Esophagus (tissue), 2 donors: Measurements from ENCODE around the gene CACNA1D. TPM values are rescaled to one million over a fixed set of nuclear protein-coding genes. Genes with fewer than 3 reads are reported as not detected.
"Not testable (repeated sequence)": the region's sequence is repeated elsewhere in the genome, so short reads cannot be mapped to it uniquely, and the experiment has no call there.

Experiments used
- H3K27ac ChIP-seq, 2 donors: one replicate each; pipeline ENCODE4 v1.5.1; 2013; ENCODE audit warnings: low read depth in 2 of 2, mild to moderate bottlenecking in 2 of 2, inconsistent platforms in 1 of 2, low read length in 1 of 2, moderate library complexity in 1 of 2
- H3K27me3 ChIP-seq, 2 donors: one replicate each; pipeline ENCODE4 v1.6.1; 2013; ENCODE audit warnings: low read length in 2 of 2, control low read depth in 1 of 2, mild to moderate bottlenecking in 1 of 2; ENCODE audit not compliant: insufficient read depth in 2 of 2, control insufficient read depth in 1 of 2
- H3K36me3 ChIP-seq, 2 donors: one replicate each; pipeline ENCODE4 v1.6.1; 2013; ENCODE audit warnings: low read length in 1 of 2; ENCODE audit not compliant: control insufficient read depth in 2 of 2, insufficient read depth in 2 of 2
- H3K4me1 ChIP-seq, 2 donors: one replicate each; pipeline ENCODE4 v1.6.1; 2013; ENCODE audit warnings: low read length in 1 of 2; ENCODE audit not compliant: control insufficient read depth in 2 of 2, insufficient read depth in 2 of 2
- H3K4me3 ChIP-seq, 2 donors: one replicate each; pipeline ENCODE4 v1.5.1; 2013; ENCODE audit warnings: low read length in 2 of 2, mild to moderate bottlenecking in 2 of 2, low read depth in 1 of 2, moderate library complexity in 1 of 2
- H3K9me3 ChIP-seq, 2 donors: one replicate each; pipeline ENCODE4 v1.6.1; 2013; ENCODE audit warnings: mild to moderate bottlenecking in 2 of 2, low read depth in 1 of 2, low read length in 1 of 2, moderate library complexity in 1 of 2; ENCODE audit not compliant: control insufficient read depth in 2 of 2, insufficient read depth in 1 of 2
- WGBS, 2 donors: extraction: QIAGEN DNeasy Blood & Tissue Kit; methylation state at CpG; one replicate each; pipeline ENCODE4 v1.1.7; 2013; 5-methylcytosine and 5-hydroxymethylcytosine counted together
- polyA plus RNA-seq, 2 donors: library from polyadenylated mRNA; stranded (reverse); fragments of 200-250 nt; gene quantifications; one replicate each; pipeline ENCODE4 v1.2.3, GENCODE V29; 2013
- donor health status: healthy with polysubstance abuse.
- donor health status: Bipolar disorder and iron deficiency.

Gene CACNA1D
- polyA plus RNA-seq, 2 donors: 0.38 to 0.61 TPM

DNA sequence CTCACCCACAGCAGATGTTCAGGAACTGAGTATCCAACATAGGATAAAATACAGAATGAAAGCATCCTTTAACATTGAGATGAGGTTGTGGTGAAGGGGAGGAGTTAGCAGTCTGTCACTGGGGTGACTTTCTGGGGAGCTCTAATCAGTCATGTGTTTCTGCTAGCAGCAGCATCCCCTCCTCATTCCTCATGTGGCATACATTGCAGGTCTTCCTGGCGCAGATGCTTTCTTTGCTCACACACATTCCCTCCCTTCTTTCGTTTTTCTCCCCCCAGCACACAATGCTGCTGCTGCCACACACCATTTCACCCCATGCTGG, 135.0 kb downstream of the CACNA1D start:
- no peaks in the 10 kb centered on the region for H3K27me3 ChIP-seq
- no peaks in the 10 kb centered on the region for H3K9me3 ChIP-seq
- 50 to 80% methylated on average over 2 of the region's 2 CpGs for WGBS, 2 donors
- no peaks in the 10 kb centered on the region for H3K36me3 ChIP-seq
- H3K27ac ChIP-seq: no peak overlapping the region
- no peak overlapping the region for H3K4me3 ChIP-seq
- peaks cover 0 to 3% of the 10 kb centered on the region in 2 donors for H3K4me1 ChIP-seq

DNA sequence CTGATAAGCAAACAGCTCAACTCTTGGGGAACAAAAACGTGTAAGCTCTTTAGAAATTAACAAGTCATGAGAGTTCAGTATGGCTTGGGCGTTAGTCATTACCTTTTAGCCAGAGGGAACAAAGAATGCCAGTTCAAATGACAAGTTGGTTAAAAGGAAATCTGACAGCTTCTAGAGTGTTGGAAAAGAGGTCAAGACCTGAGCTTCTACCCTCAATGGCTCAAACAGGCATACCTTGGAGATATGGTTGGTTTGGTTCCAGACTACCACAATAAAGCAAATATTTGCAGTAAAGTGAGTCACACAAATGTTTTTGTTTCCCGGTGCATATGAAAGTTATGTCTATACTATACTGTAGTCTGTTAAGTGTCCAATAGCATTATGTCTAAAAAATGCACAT, 136.1 kb downstream of the CACNA1D start:
- Histone ChIP-seq H3K4me3 (no peak overlapping the region), H3K36me3 (no peaks in the 10 kb centered on the region), H3K4me1 (peaks cover 0 to 3% of the 10 kb centered on the region in 2 donors), H3K27me3 (no peaks in the 10 kb centered on the region), H3K27ac (no peak overlapping the region), H3K9me3 (no peaks in the 10 kb centered on the region)
- WGBS, 2 donors: 41 to 42% methylated on average over 3 of the region's 3 CpGs

GRCh38 chr3:53633197-53633787, 138.9 kb downstream of the CACNA1D start:
- H3K27me3 ChIP-seq: no peaks in the 10 kb centered on the region
- peaks cover 0 to 3% of the 10 kb centered on the region in 2 donors for H3K4me1 ChIP-seq
- 83 to 94% methylated on average over 9 of the region's 9 CpGs for WGBS, 2 donors
- no peak overlapping the region for H3K4me3 ChIP-seq
- no peaks in the 10 kb centered on the region for H3K9me3 ChIP-seq
- H3K27ac ChIP-seq: no peak overlapping the region
- no peaks in the 10 kb centered on the region for H3K36me3 ChIP-seq

DNA sequence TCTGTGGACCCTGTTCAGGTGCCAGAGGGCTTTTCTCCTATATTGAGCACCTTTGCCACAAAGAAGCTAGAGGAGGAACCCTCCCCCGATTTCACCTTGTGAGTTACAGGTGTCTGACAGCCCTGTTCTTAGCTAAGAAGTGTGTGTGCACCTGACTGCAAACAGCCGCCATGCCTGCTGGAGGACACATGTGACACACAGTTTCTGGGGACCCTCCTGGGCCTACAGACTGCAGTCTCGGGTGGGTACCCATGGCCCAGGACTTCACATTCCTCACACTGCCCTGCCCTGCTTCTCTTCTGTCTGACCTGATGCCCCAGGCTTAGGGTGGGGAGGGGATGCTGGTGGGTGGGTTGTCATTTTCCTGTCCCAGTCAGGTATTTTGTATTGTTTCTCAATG, 140.6 kb downstream of the CACNA1D start:
- no peak overlapping the region for H3K4me3 ChIP-seq
- H3K27ac ChIP-seq: no peak overlapping the region
- no peaks in the 10 kb centered on the region for H3K27me3 ChIP-seq
- WGBS, 2 donors: 84 to 87% methylated on average over 3 of the region's 3 CpGs
- no peaks in the 10 kb centered on the region for H3K36me3 ChIP-seq
- no peaks in the 10 kb centered on the region for H3K4me1 ChIP-seq
- no peaks in the 10 kb centered on the region for H3K9me3 ChIP-seq

DNA sequence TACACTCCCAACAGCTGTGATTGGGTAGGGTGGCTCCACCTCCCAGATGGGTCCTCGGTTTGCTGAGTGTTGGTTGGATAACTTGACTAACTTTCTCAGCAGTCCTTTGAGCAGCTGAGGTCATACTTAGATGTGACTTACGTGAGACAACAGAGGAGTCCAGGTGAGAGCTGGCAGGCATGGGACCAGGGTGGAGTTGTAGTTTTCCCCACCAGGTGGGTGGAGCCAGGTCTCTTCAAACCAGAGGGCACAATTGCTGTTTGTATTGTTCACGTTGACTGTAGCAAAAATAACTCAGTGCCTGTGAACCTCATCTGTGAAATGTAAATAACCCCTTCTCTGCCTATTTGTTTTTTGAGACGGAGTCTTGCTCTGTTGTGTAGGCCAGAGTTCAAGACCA, 144.4 kb downstream of the CACNA1D start:
- not testable (repeated sequence) for H3K36me3 ChIP-seq, H3K4me1 ChIP-seq, H3K9me3 ChIP-seq, H3K27ac ChIP-seq, H3K4me3 ChIP-seq, H3K27me3 ChIP-seq
- 56 to 62% methylated on average over 4 of the region's 4 CpGs for WGBS, 2 donors

- H3K9me3 ChIP-seq: no peaks in the 10 kb centered on the region
- no peak overlapping the region for H3K4me3 ChIP-seq
- 87 to 93% methylated on average over 5 of the region's 5 CpGs for WGBS, 2 donors
- peaks cover 0 to 2% of the 10 kb centered on the region in 2 donors for H3K4me1 ChIP-seq
- no peaks in the 10 kb centered on the region for H3K27me3 ChIP-seq
- no peak overlapping the region for H3K27ac ChIP-seq
- no peaks in the 10 kb centered on the region for H3K36me3 ChIP-seq
Observed at GRCh38 chr3:53641397-53641796, 147.0 kb downstream of the CACNA1D start.

DNA sequence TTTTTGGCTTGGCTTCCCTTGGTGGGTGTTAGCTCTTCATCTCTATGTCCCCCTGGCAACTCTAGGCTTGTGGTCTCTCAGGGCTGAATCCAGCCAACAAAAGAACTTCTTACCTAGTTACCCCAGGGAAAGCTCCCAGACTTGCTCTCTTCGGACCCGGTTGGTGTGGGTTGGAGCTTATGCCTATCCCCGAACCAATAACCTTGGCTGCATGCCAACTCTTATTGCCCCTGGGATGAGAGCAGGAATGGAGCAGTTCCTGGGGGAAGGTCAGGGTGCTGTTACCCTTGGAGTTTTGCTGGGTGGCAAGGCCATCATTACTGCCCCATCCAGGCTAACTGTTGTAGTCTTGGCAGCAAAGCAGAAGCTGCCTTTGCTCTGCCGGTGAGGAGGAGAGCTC, 147.8 kb downstream of the CACNA1D start:
- peaks cover 0 to 2% of the 10 kb centered on the region in 2 donors for H3K4me1 ChIP-seq
- WGBS, 2 donors: 65 to 70% methylated on average over 4 of the region's 4 CpGs
- no peak overlapping the region for H3K27ac ChIP-seq
- H3K36me3 ChIP-seq: no peaks in the 10 kb centered on the region
- no peaks in the 10 kb centered on the region for H3K9me3 ChIP-seq
- H3K4me3 ChIP-seq: no peak overlapping the region
- no peaks in the 10 kb centered on the region for H3K27me3 ChIP-seq

DNA sequence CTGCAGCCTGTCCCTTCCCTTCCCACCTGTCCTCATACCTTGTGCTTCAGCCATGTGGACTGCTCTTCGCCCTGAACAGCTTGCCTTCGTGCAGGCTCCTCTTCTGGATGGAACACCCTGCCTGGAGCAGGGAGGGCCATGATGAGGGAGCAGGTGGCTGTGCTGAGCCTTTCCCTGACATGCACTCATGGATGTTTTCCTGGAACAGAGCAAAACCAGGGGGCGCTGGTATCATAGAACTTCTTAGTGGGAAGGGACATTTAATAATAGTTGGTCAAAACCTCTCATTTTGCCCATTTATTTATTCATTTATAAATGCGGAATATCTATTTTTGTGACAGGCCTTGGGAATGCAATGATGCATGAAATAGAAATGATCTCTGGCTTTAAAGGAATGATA, 149.3 kb downstream of the CACNA1D start:
- Histone ChIP-seq H3K27ac (no peak overlapping the region), H3K9me3 (no peaks in the 10 kb centered on the region), H3K36me3 (no peaks in the 10 kb centered on the region), H3K27me3 (no peaks in the 10 kb centered on the region), H3K4me3 (no peak overlapping the region), H3K4me1 (peaks cover 0 to 2% of the 10 kb centered on the region in 2 donors)
- 81 to 83% methylated on average over 4 of the region's 4 CpGs for WGBS, 2 donors

DNA sequence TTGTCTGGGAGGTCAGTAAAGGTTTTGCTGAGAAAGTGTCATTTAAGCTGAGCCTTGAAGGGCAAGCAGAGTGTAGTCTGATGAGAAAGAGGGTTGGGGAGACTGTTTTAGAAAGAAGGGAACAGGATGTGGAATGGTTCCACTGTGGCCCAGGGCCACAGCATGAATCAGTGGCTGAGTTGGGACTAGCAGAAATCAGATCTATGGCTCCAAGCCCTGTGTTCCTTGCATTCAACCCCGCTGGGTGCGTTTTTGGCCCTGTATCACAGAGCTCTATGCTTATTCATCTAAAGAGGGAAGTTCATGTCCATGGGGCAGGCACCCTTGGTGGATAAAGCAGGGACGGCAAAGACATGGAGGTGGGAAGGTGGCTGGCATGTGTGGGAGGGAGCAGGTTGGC, 151.3 kb downstream of the CACNA1D start:
- Histone ChIP-seq H3K4me1 (peaks cover 0 to 2% of the 10 kb centered on the region in 2 donors), H3K9me3 (no peaks in the 10 kb centered on the region), H3K4me3 (no peak overlapping the region), H3K27me3 (no peaks in the 10 kb centered on the region), H3K27ac (no peak overlapping the region), H3K36me3 (no peaks in the 10 kb centered on the region)
- 54 to 57% methylated on average over 3 of the region's 3 CpGs for WGBS, 2 donors

- H3K36me3 ChIP-seq: no peaks in the 10 kb centered on the region
- 73 to 88% methylated on average over 3 of the region's 3 CpGs for WGBS, 2 donors
- no peaks in the 10 kb centered on the region for H3K4me1 ChIP-seq
Observed at GRCh38 chr3:53646723-53647122, 152.3 kb downstream of the CACNA1D start.

More at GRCh38 chr3:53646723-53647122, 152.3 kb downstream of the CACNA1D start:
- no peaks in the 10 kb centered on the region for H3K27me3 ChIP-seq
- H3K4me3 ChIP-seq: no peak overlapping the region
- H3K9me3 ChIP-seq: no peaks in the 10 kb centered on the region
- H3K27ac ChIP-seq: no peak overlapping the region
